Thoracic aorta (tissue), 2 donors: Measurements from ENCODE around the gene SLC5A3. TPM values are rescaled to one million over a fixed set of nuclear protein-coding genes. Genes with fewer than 3 reads are reported as not detected.

Experiments
- ATAC-seq: fragments of 150-250 bp; one replicate; pipeline ENCODE4 v1.8.0; 2017; ENCODE audit warnings: low read depth; ENCODE audit not compliant: insufficient number of reproducible peaks, low FRiP score
- DNase-seq: peaks from one replicate; pipeline ENCODE4 v3.0.0-alpha.2; 2020; ENCODE audit warnings: low spot score
- H3K27ac ChIP-seq, 2 donors: fragments of 200-600 bp; sonication (generic); 1 replicate in 1 of 2; 2 replicates in 1 of 2; pipeline ENCODE4 v1.5.1; 2016; ENCODE audit warnings: mild to moderate bottlenecking in 2 of 2, moderate library complexity in 2 of 2
- H3K27me3 ChIP-seq: fragments of 200-600 bp; sonication (generic); replicated peaks from 2 replicates; pipeline ENCODE4 v1.6.0; 2016; ENCODE audit warnings: mild to moderate bottlenecking; ENCODE audit not compliant: insufficient read depth
- H3K36me3 ChIP-seq: fragments of 200-600 bp; sonication (generic); one replicate; pipeline ENCODE4 v1.5.1; 2016
- H3K4me1 ChIP-seq, 2 donors: fragments of 200-600 bp; sonication (generic); 1 replicate in 1 of 2; 2 replicates in 1 of 2; pipeline versions ENCODE4 v1.5.1 to v1.6.0; 2016; ENCODE audit warnings: low read depth in 2 of 2, mild to moderate bottlenecking in 1 of 2; ENCODE audit not compliant: control insufficient read depth in 1 of 2
- H3K4me3 ChIP-seq: fragments of 200-600 bp; sonication (generic); 2 replicates; pipeline ENCODE4 v1.5.1; 2016; ENCODE audit warnings: mild to moderate bottlenecking
- H3K9me3 ChIP-seq: fragments of 200-600 bp; sonication (generic); 2 replicates; pipeline ENCODE4 v1.5.1; 2016
- total RNA-seq, 2 donors: library from RNA; depleted of rRNA; stranded (reverse); fragments of >200 nt; gene quantifications; one replicate each; pipeline versions ENCODE4 v1.1.0 to v1.2.3, GENCODE V29; 2016
- TF ChIP-seq, protein P1 (sequence below): fragments of 200-600 bp; sonication (generic); IDR thresholded peaks from one replicate; pipeline ENCODE4 v1.5.1; 2019; ENCODE audit warnings: antibody characterized with exemption

SLC5A3 gene
- 10 to 100 TPM; 35.2 to 37.2 TPM for total RNA-seq

DNA sequence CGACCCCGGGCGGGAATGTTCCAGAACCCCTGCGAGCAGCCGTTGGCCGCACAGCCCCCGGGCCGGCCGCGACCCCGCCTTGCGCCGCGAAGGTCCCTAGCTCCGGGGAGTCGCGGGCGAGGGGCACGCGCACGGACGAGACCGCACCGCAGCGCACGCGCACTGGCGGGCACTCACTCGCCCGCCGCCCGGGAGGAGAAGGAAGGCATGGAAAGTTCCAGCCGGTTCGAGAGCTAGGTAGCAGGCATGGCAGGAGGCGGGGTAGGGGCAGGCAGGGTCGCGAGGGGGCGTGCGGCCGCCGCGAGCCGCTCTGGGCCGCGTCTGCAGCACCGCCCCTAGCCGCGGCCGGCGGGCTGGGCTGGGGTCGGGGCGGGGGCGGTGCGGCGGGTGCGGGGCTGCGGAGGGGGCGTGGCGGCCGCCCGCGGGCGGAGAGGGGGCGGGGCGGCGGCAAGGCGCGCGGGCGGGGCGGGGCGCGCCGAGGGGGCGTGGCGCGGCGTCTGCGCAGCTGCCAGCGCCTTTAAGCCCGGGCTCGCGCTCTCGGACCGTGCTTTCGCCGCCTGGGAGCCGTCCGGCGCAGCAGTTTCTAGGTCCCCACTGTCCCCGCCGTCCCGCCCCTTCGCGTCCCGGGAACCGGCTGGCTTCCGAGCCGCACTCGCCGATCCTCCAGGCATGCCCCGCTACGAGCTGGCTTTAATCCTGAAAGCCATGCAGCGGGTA, at the start of gene SLC5A3, which contains the start of gene MRPS6:
Gene SLC5A3, plus strand, starts transcription at position 547 of the 717 bp plus-strand sequence. CDS start 21,621 bp downstream, outside the sequence.
Gene MRPS6, plus strand, starts transcription at position 547 of the 717 bp plus-strand sequence. Its CDS starts 123 bp downstream, at position 670.
- DNase-seq (peak; percentile 36), ATAC-seq (peak; percentile 73)
- TF ChIP-seq, protein P1, sequence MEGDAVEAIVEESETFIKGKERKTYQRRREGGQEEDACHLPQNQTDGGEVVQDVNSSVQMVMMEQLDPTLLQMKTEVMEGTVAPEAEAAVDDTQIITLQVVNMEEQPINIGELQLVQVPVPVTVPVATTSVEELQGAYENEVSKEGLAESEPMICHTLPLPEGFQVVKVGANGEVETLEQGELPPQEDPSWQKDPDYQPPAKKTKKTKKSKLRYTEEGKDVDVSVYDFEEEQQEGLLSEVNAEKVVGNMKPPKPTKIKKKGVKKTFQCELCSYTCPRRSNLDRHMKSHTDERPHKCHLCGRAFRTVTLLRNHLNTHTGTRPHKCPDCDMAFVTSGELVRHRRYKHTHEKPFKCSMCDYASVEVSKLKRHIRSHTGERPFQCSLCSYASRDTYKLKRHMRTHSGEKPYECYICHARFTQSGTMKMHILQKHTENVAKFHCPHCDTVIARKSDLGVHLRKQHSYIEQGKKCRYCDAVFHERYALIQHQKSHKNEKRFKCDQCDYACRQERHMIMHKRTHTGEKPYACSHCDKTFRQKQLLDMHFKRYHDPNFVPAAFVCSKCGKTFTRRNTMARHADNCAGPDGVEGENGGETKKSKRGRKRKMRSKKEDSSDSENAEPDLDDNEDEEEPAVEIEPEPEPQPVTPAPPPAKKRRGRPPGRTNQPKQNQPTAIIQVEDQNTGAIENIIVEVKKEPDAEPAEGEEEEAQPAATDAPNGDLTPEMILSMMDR, result no peak
- Histone ChIP-seq H3K4me1 (peaks cover 12 to 45% of the 10 kb centered on the region in 2 donors), H3K27ac (peak within 1 kb of the TSS; percentile 81 to 82), H3K27me3 (no peaks in the 10 kb centered on the region), H3K36me3 (no peaks in the 10 kb centered on the region), H3K4me3 (peak within 1 kb of the TSS; percentile 86), H3K9me3 (no peaks in the 10 kb centered on the region)

DNA sequence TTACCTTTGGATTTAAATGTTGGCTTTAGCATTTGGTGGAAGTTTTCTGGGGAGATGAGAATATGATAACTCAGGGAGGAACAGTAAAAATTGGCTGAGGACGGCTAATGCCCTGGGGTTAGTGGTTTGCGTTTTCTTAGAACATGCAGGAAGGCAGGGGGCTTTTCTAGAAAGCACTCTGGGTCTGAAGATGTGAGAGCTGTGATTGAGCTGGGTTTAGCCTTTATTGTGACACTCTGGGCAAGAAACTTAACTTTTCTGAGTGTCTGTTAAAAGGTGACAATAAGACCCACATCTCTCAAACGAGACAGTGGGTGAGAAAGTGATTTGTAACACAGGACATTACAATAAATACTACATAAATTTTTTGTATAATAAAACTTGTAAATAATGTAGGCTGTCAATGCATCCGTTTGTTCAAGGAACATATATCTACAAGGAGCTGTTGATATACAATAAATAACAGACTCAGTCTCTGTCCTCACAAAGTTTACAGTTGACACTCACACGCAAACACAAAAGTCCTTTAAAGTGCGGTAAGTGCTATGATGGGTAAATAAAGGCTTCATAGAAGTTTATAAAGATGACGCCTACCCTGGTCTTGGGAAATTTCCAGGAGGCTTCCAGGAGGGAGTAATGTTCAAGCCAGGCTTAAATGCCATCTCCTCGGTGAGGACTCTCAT, 49.5 kb upstream of the SLC5A3 start:
- DNase-seq (no peak), ATAC-seq (no peak)
- Histone ChIP-seq H3K36me3 (no peaks in the 10 kb centered on the region), H3K27me3 (no peaks in the 10 kb centered on the region), H3K9me3 (no peaks in the 10 kb centered on the region), H3K4me3 (no peak overlapping the region), H3K27ac (no peak overlapping the region), H3K4me1 (peaks cover 5 to 10% of the 10 kb centered on the region in 2 donors)
- TF ChIP-seq, protein P1, result no peak

DNA sequence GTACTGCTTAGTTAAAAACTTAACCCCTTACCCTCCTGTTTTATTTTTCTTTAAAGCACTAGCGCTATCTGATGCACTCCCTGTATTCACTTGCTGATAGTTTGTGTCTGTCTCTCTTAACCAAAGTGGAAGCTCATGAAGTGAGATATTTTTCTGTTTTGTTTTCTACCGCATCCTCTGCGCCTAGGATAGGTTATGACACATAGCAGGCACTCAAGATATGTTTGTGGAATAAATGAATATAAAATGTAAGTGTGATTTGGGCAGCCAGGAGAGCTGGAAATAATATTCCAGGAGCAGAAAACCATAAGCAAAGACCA, 49.0 kb upstream of the SLC5A3 start:
- H3K27me3 ChIP-seq, result no peaks in the 10 kb centered on the region
- no peak overlapping the region for H3K4me3 ChIP-seq
- H3K4me1 ChIP-seq, result peaks cover 5 to 10% of the 10 kb centered on the region in 2 donors
- H3K9me3 ChIP-seq, result no peaks in the 10 kb centered on the region
- no peak for ATAC-seq
- H3K27ac ChIP-seq, result no peak overlapping the region
- H3K36me3 ChIP-seq, result no peaks in the 10 kb centered on the region
- TF ChIP-seq, protein P1, result no peak
- DNase-seq, result no peak

DNA sequence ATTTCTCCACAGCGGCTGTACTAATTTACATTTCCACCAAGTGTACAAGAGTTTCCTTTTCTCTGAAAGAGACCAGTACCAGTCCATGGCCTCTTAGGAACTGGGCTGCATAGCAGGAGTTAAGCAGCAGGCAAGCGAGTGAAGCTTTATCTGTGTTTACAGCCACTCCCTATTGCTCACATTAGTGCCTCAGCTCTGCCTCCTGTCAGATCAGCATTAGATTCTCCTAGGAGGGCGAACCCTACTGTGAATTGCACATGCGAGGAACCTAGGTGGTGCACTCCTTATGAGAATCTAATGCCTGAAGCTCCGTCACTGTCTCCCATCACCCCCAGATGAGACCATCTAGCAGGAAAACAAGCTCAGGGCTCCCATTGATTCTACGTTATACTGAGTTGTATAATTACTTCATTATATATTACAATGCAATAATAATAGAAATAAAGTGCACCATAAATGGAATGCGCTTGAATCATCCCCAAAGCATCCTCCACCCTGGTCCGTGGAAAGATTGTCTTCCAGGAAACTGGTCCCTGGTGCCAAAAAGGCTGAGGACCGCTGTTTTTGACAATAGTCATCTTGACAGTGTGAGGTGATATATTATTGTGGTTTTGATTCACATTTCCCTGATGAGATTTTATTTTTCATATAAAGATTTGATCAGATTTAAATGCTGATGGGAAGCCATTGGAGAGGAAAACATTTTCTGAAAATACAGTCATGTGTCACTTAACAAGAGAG, 45.5 kb upstream of the SLC5A3 start:
- H3K27me3 ChIP-seq, result no peaks in the 10 kb centered on the region
- no peak overlapping the region for H3K4me3 ChIP-seq
- no peak overlapping the region for H3K27ac ChIP-seq
- peaks cover 3 to 9% of the 10 kb centered on the region in 2 donors for H3K4me1 ChIP-seq
- TF ChIP-seq, protein P1, result no peak
- H3K36me3 ChIP-seq, result no peaks in the 10 kb centered on the region
- H3K9me3 ChIP-seq, result no peaks in the 10 kb centered on the region
- ATAC-seq (no peak), DNase-seq (no peak)
